ENCODE data around the gene CNIH1.

The CNIH1 gene

GRCh38 chr14:54440873-54441868 lies at the start of gene CNIH1:
Gene CNIH1, minus strand, starts transcription at chr14:54441374. Its CDS starts 47 bp downstream, at chr14:54441327.
- peak; percentile 42 to 87 for DNase-seq

- DNase-seq = no peak
These were observed 49.4 kb upstream of the CNIH1 start for GRCh38 chr14:54490445-54491175.

DNA sequence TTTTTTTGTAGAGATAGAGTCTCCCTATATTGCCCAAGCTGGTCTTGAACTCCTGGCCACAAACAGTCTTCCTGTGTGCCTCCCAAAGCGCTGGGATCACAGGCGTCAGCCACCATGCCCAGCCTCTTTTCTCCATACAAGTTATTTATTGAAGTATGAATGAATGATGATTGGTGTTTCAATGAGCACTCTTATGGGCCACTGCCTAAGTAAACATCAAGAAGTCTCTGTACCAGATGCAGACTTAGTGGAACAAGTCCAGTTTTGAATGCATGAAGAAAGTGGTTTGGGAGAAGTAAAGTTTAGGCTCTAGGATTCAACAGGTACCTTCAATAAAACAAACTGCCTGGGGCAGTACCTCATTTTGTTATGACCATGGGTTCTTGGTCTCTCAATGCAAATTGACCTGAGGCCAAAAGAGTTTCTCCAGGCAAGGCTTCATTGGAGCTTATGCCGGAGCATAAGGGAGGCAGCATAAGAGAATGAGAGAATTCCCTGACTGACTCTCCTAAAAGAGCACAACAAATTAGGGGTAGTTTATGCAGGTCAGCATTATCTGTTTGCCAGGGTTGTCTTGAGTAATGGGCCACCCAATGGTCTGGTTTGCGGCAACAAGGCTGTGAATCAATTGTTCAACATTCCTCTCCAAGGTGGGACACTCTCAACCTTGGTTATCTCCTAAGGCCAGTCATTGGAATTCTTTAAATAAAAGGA lies 48.7 kb upstream of the CNIH1 start:
- DNase-seq = no peak

DNA sequence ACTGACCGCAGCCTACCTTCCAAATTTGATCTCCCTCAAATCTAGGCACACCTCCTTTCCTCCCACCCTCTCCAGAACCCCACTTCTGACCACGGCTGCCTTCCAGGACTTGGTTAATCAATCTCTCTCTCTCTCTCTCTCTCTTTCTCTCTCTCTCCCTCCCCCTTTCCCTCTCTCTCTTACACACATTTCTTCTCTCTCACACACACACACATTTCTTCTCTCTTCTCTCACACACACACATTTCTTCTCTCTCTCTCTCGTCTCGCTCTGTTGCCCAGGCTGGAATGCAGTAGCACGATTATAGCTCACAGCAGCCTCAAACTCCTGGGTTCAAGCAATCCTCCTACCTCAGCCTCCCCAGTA lies 48.1 kb upstream of the CNIH1 start:
- DNase-seq = no peak

- DNase-seq = peak; percentile 78 to 89
These were observed 47.6 kb upstream of the CNIH1 start, which contains the start of gene GMFB for GRCh38 chr14:54488646-54489317. Gene GMFB, minus strand, starts transcription at chr14:54488980. Its CDS starts 53 bp downstream, at chr14:54488927.

DNA sequence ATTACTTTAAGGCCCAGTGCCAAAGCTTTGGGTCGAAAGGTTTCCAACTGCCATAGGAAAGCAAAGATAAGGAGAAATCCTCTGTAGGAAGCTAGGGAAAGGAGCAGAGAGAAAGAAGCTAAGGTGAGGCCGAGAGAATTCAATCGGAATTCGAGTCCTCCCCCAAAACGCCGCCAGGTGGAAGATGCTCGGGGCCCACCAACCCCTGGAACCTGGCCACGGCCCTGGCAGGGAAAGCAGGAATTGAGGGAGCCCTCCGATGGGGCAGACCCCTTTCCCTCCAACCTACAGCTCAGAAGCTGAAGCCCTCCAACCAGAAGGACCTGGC lies 47.1 kb upstream of the CNIH1 start:
- no peak for DNase-seq

DNA sequence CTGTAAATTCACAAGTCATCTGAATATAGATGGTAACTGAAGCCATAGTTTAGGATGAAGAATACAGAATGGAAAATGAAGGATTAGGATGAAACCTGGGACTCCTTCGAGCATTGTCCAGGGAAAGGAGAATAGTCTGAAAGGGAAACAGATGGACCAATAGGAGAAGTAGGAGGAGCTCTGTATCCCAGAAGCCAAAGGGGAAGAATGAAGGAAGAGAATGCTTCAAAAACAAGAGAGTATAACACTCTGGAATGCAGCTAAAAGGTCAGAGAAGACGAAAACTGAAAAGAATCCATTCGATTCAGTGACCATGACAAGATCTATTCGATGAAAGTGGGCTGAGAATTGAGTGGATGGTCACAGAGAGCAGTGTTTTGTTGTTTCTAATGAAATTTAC lies 46.6 kb upstream of the CNIH1 start:
- peak in 1 of 2 experiments; percentile 69 for DNase-seq

DNA sequence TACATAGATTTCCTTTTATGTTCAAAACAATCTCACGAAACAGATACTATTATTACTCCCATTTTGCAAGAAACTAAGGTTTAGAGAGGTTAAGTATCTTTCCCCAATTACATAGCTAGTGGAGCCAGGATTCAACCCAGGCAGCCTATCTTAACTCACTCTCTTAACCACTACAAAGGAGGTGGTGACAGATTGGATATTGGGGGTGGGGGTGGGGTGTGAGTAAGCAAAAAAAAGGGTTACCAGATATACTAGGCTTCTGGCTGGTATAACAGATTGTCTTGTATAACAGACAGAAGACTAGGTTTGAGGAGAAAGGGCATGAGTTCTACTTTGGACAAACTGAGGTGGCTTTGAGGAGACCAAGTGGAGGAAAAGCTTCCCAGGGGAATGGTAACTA lies 45.5 kb upstream of the CNIH1 start:
- DNase-seq = no peak

DNA sequence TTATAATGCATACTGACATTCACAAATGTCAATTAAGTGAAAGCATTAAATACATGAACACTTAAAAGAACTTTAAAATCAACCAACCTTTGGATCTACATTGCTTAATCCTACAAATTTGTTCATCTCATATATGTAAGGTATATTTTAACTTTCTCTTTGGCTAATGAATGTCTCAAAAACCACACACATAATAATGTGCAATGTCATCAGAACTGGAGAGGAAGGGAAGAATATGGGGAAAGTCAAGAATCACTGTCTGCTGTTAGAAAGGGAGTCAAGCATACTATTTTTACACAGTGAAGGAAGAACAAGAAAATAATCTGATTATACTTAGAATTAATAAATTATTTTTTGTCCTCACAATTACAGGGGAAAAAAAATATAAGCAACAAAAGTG lies 42.7 kb upstream of the CNIH1 start:
- DNase-seq = no peak

DNA sequence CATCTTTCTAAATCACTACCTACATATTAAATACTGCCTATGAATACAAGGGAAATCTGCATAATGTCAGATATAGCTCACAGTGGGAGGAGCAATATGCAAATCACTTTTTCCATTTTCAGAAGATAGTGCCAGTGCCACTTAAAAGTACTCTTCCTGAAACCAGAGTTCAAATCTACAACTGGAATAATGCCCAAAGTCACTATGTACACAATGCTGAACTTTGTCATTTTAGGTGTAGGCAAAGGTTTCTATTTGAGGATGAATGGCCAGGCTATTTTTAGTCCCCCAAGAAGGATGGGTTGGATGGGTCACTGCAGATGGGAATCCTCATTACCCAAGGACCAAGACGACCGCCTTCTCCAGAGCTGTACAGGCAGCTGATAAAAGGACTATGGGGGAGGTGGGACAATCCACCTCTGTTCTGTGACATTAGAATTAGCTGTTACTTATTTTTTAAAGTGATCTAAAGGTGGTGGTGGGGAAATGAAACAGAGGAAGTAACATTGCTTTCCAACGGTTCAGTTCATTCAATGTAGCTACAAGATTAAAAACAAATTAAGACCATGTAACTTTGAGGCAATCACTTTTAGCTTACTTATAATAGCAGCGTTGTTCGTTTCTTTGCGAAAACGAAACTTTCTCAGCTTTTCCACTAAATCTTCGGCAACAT lies 42.0 kb upstream of the CNIH1 start:
- no peak for DNase-seq

DNA sequence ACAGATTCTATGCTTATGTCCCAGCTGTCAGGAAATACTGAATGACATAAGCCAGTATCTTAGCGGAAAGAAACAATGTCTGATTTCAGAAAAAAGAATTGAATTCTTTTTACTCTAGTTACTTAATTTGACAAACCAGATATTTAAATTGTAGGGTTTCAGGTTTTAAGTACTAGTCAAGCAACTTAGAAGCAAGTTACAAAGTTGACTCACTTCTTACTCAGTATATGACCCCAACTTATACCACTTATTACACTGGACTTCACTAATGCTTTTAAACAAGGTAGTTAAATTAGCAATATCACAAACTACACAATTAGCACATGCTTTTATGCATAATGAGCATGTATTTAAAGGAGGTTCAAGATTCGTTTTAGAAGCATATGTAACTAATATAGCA lies 40.5 kb upstream of the CNIH1 start:
- no peak for DNase-seq

DNA sequence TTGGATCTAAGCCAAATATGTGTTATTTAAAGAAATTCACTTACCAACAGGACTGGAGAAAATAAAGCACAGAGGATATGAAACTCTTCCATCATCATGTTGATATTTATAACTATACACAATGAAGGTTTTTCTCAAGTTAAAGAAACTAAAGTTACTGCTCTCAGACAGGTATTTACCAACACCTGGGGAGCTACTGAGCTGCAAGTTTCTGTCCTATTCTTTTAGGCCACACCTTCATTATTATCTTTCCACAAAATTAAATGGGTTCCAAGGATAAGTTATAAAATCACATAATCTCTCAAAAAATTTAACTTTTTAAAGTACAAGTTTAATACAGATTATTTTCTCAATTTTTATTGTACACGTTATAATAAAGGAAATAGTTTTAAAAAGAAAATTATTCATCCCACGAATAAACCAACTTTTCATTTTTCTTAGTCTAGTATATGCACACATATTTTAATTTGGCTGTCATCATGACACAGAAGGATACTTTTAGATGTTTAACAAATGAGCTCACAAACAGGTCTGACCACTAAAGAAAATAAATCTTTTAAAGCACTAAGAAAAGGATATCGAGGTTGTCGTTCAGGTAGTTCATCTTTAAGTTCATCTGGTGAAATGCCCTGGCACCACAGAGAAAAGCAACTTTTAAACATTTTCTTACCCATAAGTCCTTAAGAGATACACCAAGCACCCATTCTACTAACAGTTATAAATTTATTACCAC lies 39.8 kb upstream of the CNIH1 start:
- no peak for DNase-seq

GRCh38 chr14:54478636-54479215 lies 37.6 kb upstream of the CNIH1 start:
- no peak for DNase-seq

- DNase-seq = no peak
These were observed 34.7 kb upstream of the CNIH1 start for GRCh38 chr14:54475911-54476310.

GRCh38 chr14:54475187-54475899 lies 34.2 kb upstream of the CNIH1 start:
- DNase-seq = peak in 1 of 2 experiments; percentile 24

- no peak for DNase-seq
These were observed 33.1 kb upstream of the CNIH1 start for GRCh38 chr14:54474232-54474793.

DNA sequence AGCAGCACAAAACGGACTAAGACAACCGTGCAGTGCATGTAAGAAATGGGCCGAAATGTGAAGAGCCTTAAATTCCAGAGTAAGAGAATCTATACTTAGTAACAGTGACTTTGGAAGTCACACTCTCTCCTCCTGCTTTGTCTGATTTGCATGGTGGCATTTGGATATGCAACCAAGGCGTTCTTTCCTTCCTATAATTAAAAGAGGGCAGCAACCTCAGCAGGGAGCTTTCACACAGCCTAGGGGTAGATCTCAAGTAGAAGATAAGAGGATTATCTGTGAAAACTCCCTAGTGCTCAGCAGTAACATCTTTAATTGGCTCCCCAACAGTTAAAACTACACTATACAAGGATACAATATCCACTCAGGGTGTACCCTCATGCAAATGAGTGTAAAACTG lies 31.1 kb upstream of the CNIH1 start:
- no peak for DNase-seq

GRCh38 chr14:54471641-54472040 lies 30.5 kb upstream of the CNIH1 start:
- no peak for DNase-seq

GRCh38 chr14:54470701-54471100 lies 29.5 kb upstream of the CNIH1 start:
- no peak for DNase-seq

DNA sequence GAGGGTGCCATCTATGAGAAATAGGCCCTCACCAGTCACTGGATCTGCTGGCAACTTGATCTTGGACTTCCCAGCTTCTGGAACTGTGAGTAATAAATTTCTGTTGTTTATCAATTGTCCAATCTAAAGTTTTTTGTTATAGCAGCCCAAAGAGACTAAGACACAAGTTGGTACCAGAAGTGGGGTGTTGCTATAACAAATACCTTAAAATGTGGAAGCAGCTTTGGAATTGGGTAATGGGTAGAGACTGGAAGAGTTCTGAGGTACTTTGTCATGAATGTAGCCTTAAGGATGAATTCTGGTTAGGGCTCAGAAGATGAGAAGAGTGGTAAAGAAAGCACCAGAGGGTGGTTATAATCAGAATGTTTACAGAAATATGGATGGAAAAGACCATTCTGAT lies 26.1 kb upstream of the CNIH1 start:
- DNase-seq = no peak

Data from SW 1271 (cell line).